Peyer's patch (tissue), 4 donors: ENCODE data around the gene SEPTIN10. TPM values are rescaled to one million over a fixed set of nuclear protein-coding genes. Genes with fewer than 3 reads are reported as not detected.
"Not testable (repeated sequence)": the region's sequence is repeated elsewhere in the genome, so short reads cannot be mapped to it uniquely, and the experiment has no call there.

Experiments
- DNase-seq, 3 donors: peaks; one replicate each; pipeline ENCODE4 v3.0.0-alpha.2; 2017 to 2019
- H3K27ac ChIP-seq, 4 donors: fragments of 200-600 bp; sonication (generic); one replicate each; pipeline ENCODE4 v1.5.1; 2016 to 2019
- H3K27me3 ChIP-seq, 2 donors: fragments of 200-600 bp; sonication (generic); one replicate each; pipeline ENCODE4 v1.5.1; 2019
- H3K36me3 ChIP-seq, 3 donors: fragments of 200-600 bp; sonication (generic); one replicate each; pipeline ENCODE4 v1.5.1; 2016 to 2019
- H3K4me1 ChIP-seq, 4 donors: fragments of 200-600 bp; sonication (generic); one replicate each; pipeline ENCODE4 v1.5.1; 2016 to 2019
- H3K4me3 ChIP-seq, 4 donors: fragments of 200-600 bp; sonication (generic); 1 replicate in 3 of 4; 2 replicates in 1 of 4; pipeline ENCODE4 v1.5.1; 2016 to 2019; ENCODE audit warnings: mild to moderate bottlenecking in 1 of 4
- H3K9me3 ChIP-seq, 4 donors: fragments of 200-600 bp; sonication (generic); one replicate each; pipeline ENCODE4 v1.5.1; 2016 to 2019; ENCODE audit warnings: mild to moderate bottlenecking in 1 of 4
- CTCF ChIP-seq, 6 experiments: fragments of 450-650 bp in 4 of 6; fragments of 200-600 bp in 2 of 6; sonication (generic) in 1 of 6; IDR thresholded peaks; one replicate each; pipeline ENCODE4 v1.5.1; 2017 to 2019; ENCODE audit warnings: antibody characterized with exemption in 6 of 6, mild to moderate bottlenecking in 3 of 6, moderate library complexity in 1 of 6
- POLR2A ChIP-seq, 2 donors: fragments of 450-650 bp; IDR thresholded peaks; one replicate each; pipeline ENCODE4 v1.5.1; 2017; ENCODE audit warnings: antibody characterized with exemption in 2 of 2, mild to moderate bottlenecking in 2 of 2, moderate library complexity in 2 of 2
- total RNA-seq, 4 donors: library from RNA; depleted of rRNA; stranded (reverse); fragments of >200 nt; gene quantifications; one replicate each; pipeline ENCODE4 v1.1.0, GENCODE V29; 2016

Gene SEPTIN10
- total RNA-seq, 4 donors from 2014 or later: 22.3 to 55.2 (median 53.1) TPM

GRCh38 chr2:109594246-109594885 lies 19.4 kb downstream of the SEPTIN10 start:
- no peak overlapping the region for H3K27ac ChIP-seq
- DNase-seq: no peak
- H3K9me3 ChIP-seq: no peaks in the 10 kb centered on the region
- no peaks in the 10 kb centered on the region for H3K4me1 ChIP-seq
- TF ChIP-seq POLR2A (IDR thresholded peaks at IDR 0.05) (no peak), CTCF (IDR thresholded peaks at IDR 0.05) (no peak)
- no peak overlapping the region for H3K4me3 ChIP-seq
- peaks cover 0 to 3% (median 0%) of the 10 kb centered on the region in 3 donors for H3K36me3 ChIP-seq
- H3K27me3 ChIP-seq: no peaks in the 10 kb centered on the region

DNA sequence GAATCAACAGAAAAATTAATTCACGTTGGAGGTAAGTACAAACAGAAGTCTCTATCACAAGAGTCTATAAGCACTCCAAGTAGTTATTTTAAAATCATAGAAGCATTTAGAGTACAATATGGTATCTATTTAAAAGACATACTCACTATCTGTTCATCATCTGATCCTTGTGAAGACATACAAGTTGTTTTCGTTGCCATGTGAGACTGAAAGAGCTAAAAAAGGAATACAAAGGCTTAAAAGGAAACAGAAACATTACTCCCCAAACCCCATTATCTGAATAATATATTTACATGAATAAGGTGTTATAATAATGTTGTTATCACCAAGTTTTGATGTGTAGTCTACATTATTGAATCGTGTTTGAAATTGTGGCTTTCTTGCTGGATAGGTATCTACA lies 20.9 kb downstream of the SEPTIN10 start:
- no peak for DNase-seq
- Histone ChIP-seq H3K4me1 (no peaks in the 10 kb centered on the region), H3K27me3 (no peaks in the 10 kb centered on the region), H3K9me3 (no peaks in the 10 kb centered on the region), H3K27ac (no peak overlapping the region), H3K36me3 (peaks cover 0 to 3% (median 0%) of the 10 kb centered on the region in 3 donors), H3K4me3 (no peak overlapping the region)
- no peak for TF ChIP-seq CTCF (IDR thresholded peaks at IDR 0.05)
- TF ChIP-seq POLR2A (IDR thresholded peaks at IDR 0.05): no peak

- Histone ChIP-seq H3K9me3 (no peaks in the 10 kb centered on the region), H3K4me1 (no peaks in the 10 kb centered on the region), H3K27ac (no peak overlapping the region), H3K27me3 (no peaks in the 10 kb centered on the region), H3K4me3 (no peak overlapping the region), H3K36me3 (peaks cover 0 to 3% (median 0%) of the 10 kb centered on the region in 3 donors)
- DNase-seq: no peak
- TF ChIP-seq POLR2A (IDR thresholded peaks at IDR 0.05): no peak
- no peak for TF ChIP-seq CTCF (IDR thresholded peaks at IDR 0.05)
These were observed 22.6 kb downstream of the SEPTIN10 start for GRCh38 chr2:109591206-109591605.

- no peak overlapping the region for H3K4me3 ChIP-seq
These were observed 27.1 kb downstream of the SEPTIN10 start for GRCh38 chr2:109586687-109587086.

GRCh38 chr2:109582928-109583895 lies 30.6 kb downstream of the SEPTIN10 start:
- Histone ChIP-seq H3K9me3 (no peaks in the 10 kb centered on the region), H3K4me1 (no peaks in the 10 kb centered on the region), H3K4me3 (no peak overlapping the region), H3K36me3 (peaks cover 0 to 4% (median 0%) of the 10 kb centered on the region in 3 donors), H3K27me3 (no peaks in the 10 kb centered on the region), H3K27ac (no peak overlapping the region)
- TF ChIP-seq CTCF (IDR thresholded peaks at IDR 0.05) (no peak), POLR2A (IDR thresholded peaks at IDR 0.05) (no peak)
- no peak for DNase-seq

More at GRCh38 chr2:109586687-109587086, 27.1 kb downstream of the SEPTIN10 start:
- peaks cover 0 to 4% (median 0%) of the 10 kb centered on the region in 3 donors for H3K36me3 ChIP-seq
- H3K27me3 ChIP-seq: no peaks in the 10 kb centered on the region
- TF ChIP-seq CTCF (IDR thresholded peaks at IDR 0.05) (no peak), POLR2A (IDR thresholded peaks at IDR 0.05) (no peak)
- no peaks in the 10 kb centered on the region for H3K4me1 ChIP-seq
- no peak overlapping the region for H3K27ac ChIP-seq
- no peak for DNase-seq
- no peaks in the 10 kb centered on the region for H3K9me3 ChIP-seq

- H3K27ac ChIP-seq, H3K4me3 ChIP-seq, H3K9me3 ChIP-seq, H3K4me1 ChIP-seq, H3K27me3 ChIP-seq, DNase-seq: not testable (repeated sequence)
- peaks cover 0 to 13% (median 0%) of the 10 kb centered on the region in 3 donors for H3K36me3 ChIP-seq
These were observed 36.1 kb downstream of the SEPTIN10 start for GRCh38 chr2:109577630-109578029.
